Retinal pigment epithelial cell (primary cell): ENCODE results near the gene TRAPPC3.

Source experiments
- DNase-seq: peaks from one replicate; pipeline ENCODE4 v3.0.0-alpha.2; 2010; ENCODE audit warnings: low read depth
- H3K4me3 ChIP-seq: 2 replicates; pipeline ENCODE4 v1.5.1; 2011; ENCODE audit warnings: mild to moderate bottlenecking, low read length, control low read depth, moderate library complexity
- CTCF ChIP-seq: conservative IDR thresholded peaks from 2 replicates; pipeline ENCODE4 v1.5.1; 2011; ENCODE audit warnings: low read depth, low read length, control low read depth, inconsistent platforms

TRAPPC3 gene

DNA sequence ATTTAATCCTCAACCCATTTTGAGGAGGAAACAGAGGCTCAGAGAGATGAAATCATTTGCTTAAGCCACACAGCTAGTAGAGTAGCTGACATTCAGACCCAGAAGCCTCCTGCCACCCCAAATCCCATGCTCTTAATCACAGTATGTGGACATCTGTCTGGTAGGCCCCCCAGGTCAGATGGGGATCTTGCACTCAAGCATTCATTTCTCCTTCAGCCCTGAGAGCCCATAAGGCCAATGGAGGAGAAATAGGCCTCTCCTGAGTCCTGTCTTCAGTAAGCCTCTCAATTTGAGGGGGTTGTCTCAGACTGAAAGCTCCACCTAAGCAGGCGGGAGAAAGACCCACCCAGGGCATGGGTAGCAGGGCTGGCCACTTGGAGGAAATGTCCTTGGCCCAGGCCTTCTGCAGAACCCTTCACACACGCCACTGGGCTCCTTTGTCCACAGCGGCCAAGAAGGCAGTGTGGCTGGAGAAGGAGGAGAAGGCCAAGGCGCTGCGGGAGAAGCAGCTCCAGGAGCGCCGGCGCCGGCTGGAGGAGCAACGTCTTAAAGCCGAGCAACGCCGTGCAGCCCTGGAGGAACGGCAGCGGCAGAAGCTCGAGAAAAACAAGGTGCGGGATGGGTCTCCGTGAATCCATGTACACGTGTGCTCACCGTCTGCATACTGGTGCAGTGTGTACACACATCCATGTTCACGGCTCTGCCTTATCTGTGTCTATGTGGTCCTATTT lies 22.9 kb upstream of the TRAPPC3 start:
- no peak for DNase-seq
- no peak overlapping the region for H3K4me3 ChIP-seq
- TF ChIP-seq CTCF, result no peak

GRCh38 chr1:36170643-36171412 lies 21.5 kb upstream of the TRAPPC3 start:
- no peak for DNase-seq
- no peak overlapping the region for H3K4me3 ChIP-seq
- no peak for TF ChIP-seq CTCF

DNA sequence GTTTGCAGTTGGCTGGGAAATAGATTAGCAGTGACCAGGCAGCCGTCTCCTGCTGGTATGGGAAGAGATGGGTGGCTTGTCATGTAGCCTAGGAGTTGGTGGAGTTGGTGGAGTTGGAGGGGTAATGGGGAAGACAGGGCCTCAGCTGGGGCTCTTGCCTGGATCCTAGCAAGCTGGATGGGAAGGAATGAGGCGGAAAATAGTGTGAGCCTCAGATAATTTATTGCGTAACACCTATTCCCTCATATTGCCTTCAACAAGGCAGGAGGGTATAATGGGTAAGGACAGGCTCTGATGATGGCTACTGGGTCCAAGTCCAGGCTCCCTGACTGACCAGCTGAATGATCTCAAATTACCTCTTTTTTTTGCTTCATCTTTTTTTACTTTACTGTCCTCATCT lies 19.2 kb upstream of the TRAPPC3 start:
- TF ChIP-seq CTCF, result no peak
- H3K4me3 ChIP-seq, result no peak overlapping the region
- no peak for DNase-seq

DNA sequence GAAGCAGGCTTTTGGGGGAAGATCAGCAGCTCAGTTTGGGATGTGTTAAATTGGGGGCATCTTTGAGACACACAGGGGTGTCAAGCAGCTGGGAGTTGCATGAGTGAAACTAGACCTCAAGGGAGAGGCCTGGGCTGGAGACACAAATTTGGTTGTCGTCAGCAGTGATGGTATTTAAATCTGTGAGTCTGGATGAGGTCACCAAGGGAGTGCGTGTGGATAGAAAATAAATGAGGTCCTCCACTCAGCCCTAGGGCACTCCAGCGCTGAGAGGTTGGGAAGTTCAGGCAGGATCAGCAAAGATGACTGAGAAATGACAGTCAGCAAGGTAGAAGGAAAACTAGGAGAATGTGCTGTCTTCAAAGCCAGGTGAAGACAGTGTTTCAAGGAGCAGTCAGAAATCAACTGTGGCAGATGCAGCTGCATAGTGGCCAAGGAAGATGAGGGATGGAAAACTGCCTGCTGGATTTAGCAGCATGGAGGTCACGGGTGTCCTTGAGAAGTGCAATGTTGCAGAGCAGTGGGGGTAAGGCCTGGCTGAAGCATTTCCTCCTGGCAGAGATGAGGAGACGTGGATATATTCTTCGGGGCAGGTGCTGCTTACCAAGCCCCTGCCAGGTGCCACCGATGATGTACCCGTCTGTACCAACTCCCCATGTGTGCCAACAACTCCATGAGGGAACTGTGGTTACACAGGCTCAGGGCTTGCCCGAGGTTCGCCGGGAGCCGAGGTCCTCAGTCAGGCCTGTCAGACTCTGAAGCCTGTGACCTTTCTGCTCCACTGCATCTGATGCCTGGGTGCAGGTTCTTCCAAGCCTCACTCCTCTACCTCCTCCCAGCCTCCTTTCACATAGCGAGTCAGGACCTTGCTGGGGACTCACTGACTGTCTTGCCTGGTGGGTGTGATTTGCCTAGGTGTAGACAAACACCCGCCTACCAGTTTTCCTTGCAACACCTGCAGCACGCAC lies 17.9 kb upstream of the TRAPPC3 start:
- DNase-seq, result no peak
- no peak overlapping the region for H3K4me3 ChIP-seq
- no peak for TF ChIP-seq CTCF

DNA sequence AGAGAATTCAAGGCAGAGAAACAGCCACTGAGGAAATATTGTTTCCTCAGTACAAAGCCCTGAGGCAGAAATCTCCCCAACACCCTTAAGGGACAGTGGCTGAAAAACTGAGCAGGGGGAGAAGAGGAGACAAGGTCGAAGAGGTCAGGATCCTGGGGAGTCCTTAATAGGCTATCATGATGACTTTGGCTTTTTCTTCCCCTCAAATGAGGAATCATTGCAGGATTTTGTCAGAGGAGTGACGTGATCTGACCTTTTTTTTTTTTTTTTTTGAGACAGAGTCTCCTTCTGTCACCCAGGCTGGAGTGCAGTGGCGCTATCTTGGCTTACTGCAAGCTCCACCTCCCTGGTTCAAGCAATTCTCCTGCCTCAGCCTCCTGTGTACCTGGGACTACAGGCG lies 16.9 kb upstream of the TRAPPC3 start:
- no peak for DNase-seq
- H3K4me3 ChIP-seq, result no peak overlapping the region
- TF ChIP-seq CTCF, result no peak

GRCh38 chr1:36165145-36165544 lies 15.9 kb upstream of the TRAPPC3 start:
- no peak for TF ChIP-seq CTCF
- DNase-seq, result no peak
- no peak overlapping the region for H3K4me3 ChIP-seq
